ENCODE measurements around the gene DNAAF9. TPM values are rescaled to one million over a fixed set of nuclear protein-coding genes. Genes with fewer than 3 reads are reported as not detected.

DNAAF9 gene
- total and polyA plus RNA-seq, 2 donors: 2.8 to 6.2 TPM

DNA sequence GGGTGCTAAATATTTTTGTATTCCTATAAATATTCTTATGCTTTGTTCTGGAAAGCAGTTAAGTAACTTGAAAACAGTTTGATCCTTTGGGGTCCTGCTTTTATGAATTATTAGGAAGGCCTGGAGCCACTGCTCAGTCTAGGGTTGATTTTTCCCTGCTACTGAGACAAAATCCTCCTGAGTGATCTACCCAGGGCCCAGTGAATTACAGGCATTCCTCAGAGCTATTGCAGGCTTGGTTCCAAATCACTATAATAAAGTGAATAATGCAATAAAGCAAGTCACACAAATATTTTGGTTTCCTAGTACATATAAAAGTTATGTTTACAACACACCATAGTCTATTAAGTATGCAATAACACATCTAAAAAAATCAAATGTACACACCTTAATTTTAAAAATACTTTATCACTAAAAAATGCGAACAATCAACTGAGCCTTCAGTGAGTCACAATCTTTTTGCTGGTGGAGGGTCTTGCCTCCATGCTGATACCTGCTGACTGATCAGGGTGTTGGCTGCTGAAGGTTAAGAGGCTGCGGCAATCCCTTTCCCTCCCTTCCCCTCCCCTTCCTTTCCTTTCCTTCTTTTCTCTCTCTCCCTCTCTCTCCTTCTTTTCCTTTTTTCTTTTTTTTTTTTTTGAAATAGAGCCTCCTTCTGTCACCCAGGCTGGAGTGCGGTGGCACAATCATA is 43.0 kb downstream of the DNAAF9 start:
- WGBS: 97% methylated on average over 3 of the region's 3 CpGs
- H3K36me3 ChIP-seq (ENCODE audit: control insufficient read depth in 2 of 2, insufficient read depth in 2 of 2, low read length in 1 of 2): no peaks in the 10 kb centered on the region
- no peak overlapping the region for H3K27ac ChIP-seq (ENCODE audit: low read depth in 1 of 2, low read length in 1 of 2)
- DNase-seq (ENCODE audit: low read depth in 6 of 9, low spot score in 9 of 9): no peak
- H3K27me3 ChIP-seq (ENCODE audit: control insufficient read depth in 2 of 2, insufficient read depth in 1 of 2, low read length in 1 of 2): no peaks in the 10 kb centered on the region
- no peaks in the 10 kb centered on the region for H3K9me3 ChIP-seq (ENCODE audit: control insufficient read depth in 2 of 2, insufficient read depth in 1 of 2, low read length in 1 of 2)
- no peaks in the 10 kb centered on the region for H3K4me1 ChIP-seq (ENCODE audit: control insufficient read depth in 2 of 2, insufficient read depth in 2 of 2, low read length in 2 of 2)
- no peak overlapping the region for H3K4me3 ChIP-seq (ENCODE audit: low read length in 2 of 2)

GRCh38 chr20:3360752-3361151 is 46.7 kb downstream of the DNAAF9 start:
- Histone ChIP-seq H3K27me3 (ENCODE audit: control insufficient read depth in 2 of 2, insufficient read depth in 1 of 2, low read length in 1 of 2) (no peaks in the 10 kb centered on the region), H3K4me1 (ENCODE audit: control insufficient read depth in 2 of 2, insufficient read depth in 2 of 2, low read length in 2 of 2) (no peaks in the 10 kb centered on the region), H3K4me3 (ENCODE audit: low read length in 2 of 2) (no peak overlapping the region), H3K27ac (ENCODE audit: low read depth in 1 of 2, low read length in 1 of 2) (no peak overlapping the region), H3K36me3 (ENCODE audit: control insufficient read depth in 2 of 2, insufficient read depth in 2 of 2, low read length in 1 of 2) (no peaks in the 10 kb centered on the region), H3K9me3 (ENCODE audit: control insufficient read depth in 2 of 2, insufficient read depth in 1 of 2, low read length in 1 of 2) (no peaks in the 10 kb centered on the region)
- 97% methylated on average over 3 of the region's 3 CpGs for WGBS
- no peak for DNase-seq (ENCODE audit: low read depth in 6 of 9, low spot score in 9 of 9)

GRCh38 chr20:3358676-3359340 is 48.7 kb downstream of the DNAAF9 start:
- H3K4me3 ChIP-seq (ENCODE audit: low read length in 2 of 2): no peak overlapping the region
- 97% methylated on average over 5 of the region's 5 CpGs for WGBS
- H3K4me1 ChIP-seq (ENCODE audit: control insufficient read depth in 2 of 2, insufficient read depth in 2 of 2, low read length in 2 of 2): no peaks in the 10 kb centered on the region
- no peaks in the 10 kb centered on the region for H3K36me3 ChIP-seq (ENCODE audit: control insufficient read depth in 2 of 2, insufficient read depth in 2 of 2, low read length in 1 of 2)
- H3K9me3 ChIP-seq (ENCODE audit: control insufficient read depth in 2 of 2, insufficient read depth in 1 of 2, low read length in 1 of 2): no peaks in the 10 kb centered on the region
- H3K27ac ChIP-seq (ENCODE audit: low read depth in 1 of 2, low read length in 1 of 2): no peak overlapping the region
- no peaks in the 10 kb centered on the region for H3K27me3 ChIP-seq (ENCODE audit: control insufficient read depth in 2 of 2, insufficient read depth in 1 of 2, low read length in 1 of 2)
- no peak for DNase-seq (ENCODE audit: low read depth in 6 of 9, low spot score in 9 of 9)

Other genes with a start within 250 kb of the DNAAF9 start
- gene FASTKD5, start 247.8 kb downstream of the DNAAF9 start, total RNA-seq: 16.9 TPM
- gene FASTKD5, start 247.8 kb downstream of the DNAAF9 start, polyA plus RNA-seq: 11.6 TPM
- 4.6 TPM for gene UBOX5, start 247.8 kb downstream of the DNAAF9 start, total RNA-seq
- 4.7 TPM for gene UBOX5, start 247.8 kb downstream of the DNAAF9 start, polyA plus RNA-seq
- gene LZTS3, start 234.1 kb downstream of the DNAAF9 start, total RNA-seq: 1.1 TPM
- gene LZTS3, start 234.1 kb downstream of the DNAAF9 start, polyA plus RNA-seq: 4.2 TPM
- gene DDRGK1, start 203.0 kb downstream of the DNAAF9 start, total RNA-seq: 38.4 TPM
- 42.7 TPM for gene DDRGK1, start 203.0 kb downstream of the DNAAF9 start, polyA plus RNA-seq
- 46.0 TPM for gene ITPA, start 198.2 kb downstream of the DNAAF9 start, total RNA-seq
- 141 TPM for gene ITPA, start 198.2 kb downstream of the DNAAF9 start, polyA plus RNA-seq
- gene SLC4A11, start 168.5 kb downstream of the DNAAF9 start, total RNA-seq: 0.14 TPM
- gene SLC4A11, start 168.5 kb downstream of the DNAAF9 start, polyA plus RNA-seq: 4.4 TPM
- gene ATRN, start 63.3 kb upstream of the DNAAF9 start, total RNA-seq: 7.4 TPM
- 4.8 TPM for gene ATRN, start 63.3 kb upstream of the DNAAF9 start, polyA plus RNA-seq

Measured in thymus (tissue), 11 donors.